Fibroblast of villous mesenchyme (primary cell): Measurements from ENCODE around the gene MTIF2. TPM values are rescaled to one million over a fixed set of nuclear protein-coding genes. Genes with fewer than 3 reads are reported as not detected.
"Not testable (repeated sequence)": the region's sequence is repeated elsewhere in the genome, so short reads cannot be mapped to it uniquely, and the experiment has no call there.

Experiments
- DNase-seq: peaks from one replicate; pipeline ENCODE4 v3.0.0-alpha.2; 2010; ENCODE audit warnings: low read depth
- H3K4me3 ChIP-seq: 2 replicates; pipeline ENCODE4 v1.5.1; 2011; ENCODE audit warnings: low read depth, mild to moderate bottlenecking, low read length
- small RNA-seq: library from RNA; depleted of rRNA; stranded (forward); fragments of <200 nt; gene quantifications from one replicate; pipeline ENCODE3, GENCODE V24; 2012
- total RNA-seq: library from RNA; depleted of rRNA; stranded (reverse); fragments of >200 nt; gene quantifications from 2 replicates; pipeline ENCODE4 v1.2.3, GENCODE V29; 2012
- TF ChIP-seq, protein P1 (sequence below): IDR thresholded peaks from 2 replicates; pipeline ENCODE4 v1.5.1; 2012; ENCODE audit warnings: low read depth, mild to moderate bottlenecking, low read length; ENCODE audit not compliant: insufficient read depth

The MTIF2 gene
- total RNA-seq, 1 donor = 40.2 TPM

DNA sequence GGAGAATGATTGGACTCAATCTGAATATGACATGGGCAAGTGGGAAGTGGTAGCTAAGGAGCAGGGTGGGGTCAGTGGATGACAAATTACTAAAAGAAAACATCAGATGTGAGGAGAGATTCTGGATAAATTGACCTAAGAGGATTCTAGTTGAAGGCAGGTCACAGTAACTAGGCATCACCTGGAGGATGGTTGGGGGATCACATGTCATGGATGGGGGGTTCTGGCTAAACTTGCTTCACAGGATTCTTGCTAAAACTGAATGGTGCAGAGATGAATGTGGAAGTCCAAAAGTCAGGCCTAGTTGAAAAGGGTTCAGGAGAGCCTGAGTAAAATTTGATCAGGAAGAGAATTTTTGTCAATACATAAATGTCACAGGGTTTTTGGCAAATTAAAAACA is 55.2 kb downstream of the MTIF2 start:
- no peak overlapping the region for H3K4me3 ChIP-seq
- DNase-seq = no peak
- TF ChIP-seq, protein P1, sequence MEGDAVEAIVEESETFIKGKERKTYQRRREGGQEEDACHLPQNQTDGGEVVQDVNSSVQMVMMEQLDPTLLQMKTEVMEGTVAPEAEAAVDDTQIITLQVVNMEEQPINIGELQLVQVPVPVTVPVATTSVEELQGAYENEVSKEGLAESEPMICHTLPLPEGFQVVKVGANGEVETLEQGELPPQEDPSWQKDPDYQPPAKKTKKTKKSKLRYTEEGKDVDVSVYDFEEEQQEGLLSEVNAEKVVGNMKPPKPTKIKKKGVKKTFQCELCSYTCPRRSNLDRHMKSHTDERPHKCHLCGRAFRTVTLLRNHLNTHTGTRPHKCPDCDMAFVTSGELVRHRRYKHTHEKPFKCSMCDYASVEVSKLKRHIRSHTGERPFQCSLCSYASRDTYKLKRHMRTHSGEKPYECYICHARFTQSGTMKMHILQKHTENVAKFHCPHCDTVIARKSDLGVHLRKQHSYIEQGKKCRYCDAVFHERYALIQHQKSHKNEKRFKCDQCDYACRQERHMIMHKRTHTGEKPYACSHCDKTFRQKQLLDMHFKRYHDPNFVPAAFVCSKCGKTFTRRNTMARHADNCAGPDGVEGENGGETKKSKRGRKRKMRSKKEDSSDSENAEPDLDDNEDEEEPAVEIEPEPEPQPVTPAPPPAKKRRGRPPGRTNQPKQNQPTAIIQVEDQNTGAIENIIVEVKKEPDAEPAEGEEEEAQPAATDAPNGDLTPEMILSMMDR = no peak

DNA sequence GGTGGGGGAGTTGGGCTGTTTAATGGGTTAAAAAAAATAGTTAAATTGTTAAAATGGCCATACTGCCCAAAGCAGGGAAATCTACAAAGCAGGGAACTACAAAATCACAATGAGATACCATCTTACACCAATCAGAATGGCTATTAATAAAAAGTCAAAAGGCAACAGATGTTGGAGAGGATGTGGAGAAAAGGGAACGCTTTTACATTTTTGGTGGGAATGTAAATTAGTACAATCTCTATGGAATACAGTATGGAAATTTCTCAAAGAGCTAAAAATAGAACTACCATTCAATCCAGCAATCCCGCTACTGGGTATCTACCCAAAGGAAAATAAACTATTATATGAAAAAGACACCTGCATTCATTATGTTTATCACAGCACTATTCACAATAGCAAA is 64.1 kb downstream of the MTIF2 start:
- TF ChIP-seq, protein P1 = no peak
- no peak overlapping the region for H3K4me3 ChIP-seq
- DNase-seq = no peak

DNA sequence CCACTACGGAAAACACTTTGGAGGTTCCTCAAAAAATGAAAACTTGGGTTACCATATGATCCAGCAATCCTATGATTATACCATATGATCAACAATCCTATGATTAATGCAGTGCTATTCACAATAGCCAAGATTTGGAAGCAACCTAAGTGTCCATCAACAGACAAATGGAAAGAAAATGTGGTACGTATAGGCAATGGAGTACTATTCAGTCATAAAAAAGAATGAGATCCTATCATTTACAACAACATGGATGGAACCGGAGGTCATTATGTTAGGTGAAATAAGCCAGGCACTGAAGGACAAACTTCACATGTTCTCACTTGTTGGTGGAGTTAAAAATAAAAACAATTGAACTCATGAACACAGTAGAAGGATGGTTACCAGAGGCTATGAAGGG is 64.5 kb downstream of the MTIF2 start:
- no peak overlapping the region for H3K4me3 ChIP-seq
- TF ChIP-seq, protein P1 = no peak
- no peak for DNase-seq

DNA sequence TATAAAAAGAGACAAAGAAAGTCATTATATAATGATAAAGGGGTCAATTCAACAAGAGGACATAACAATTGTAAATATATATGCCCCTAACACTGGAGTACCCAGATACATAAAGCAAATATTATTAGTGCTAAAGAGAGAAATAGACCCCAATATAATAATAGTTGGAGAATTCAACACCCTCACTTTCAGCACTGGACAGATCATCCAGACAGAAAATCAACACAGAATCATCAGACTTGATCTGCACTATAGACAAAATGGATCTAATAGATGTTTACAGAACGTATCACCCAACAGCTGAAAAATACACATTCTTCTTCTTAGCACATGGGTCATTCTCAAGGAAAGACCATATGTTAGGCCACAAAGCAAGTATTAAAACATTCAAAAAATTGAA is 68.6 kb downstream of the MTIF2 start:
- TF ChIP-seq, protein P1 = no peak
- no peak for DNase-seq

DNA sequence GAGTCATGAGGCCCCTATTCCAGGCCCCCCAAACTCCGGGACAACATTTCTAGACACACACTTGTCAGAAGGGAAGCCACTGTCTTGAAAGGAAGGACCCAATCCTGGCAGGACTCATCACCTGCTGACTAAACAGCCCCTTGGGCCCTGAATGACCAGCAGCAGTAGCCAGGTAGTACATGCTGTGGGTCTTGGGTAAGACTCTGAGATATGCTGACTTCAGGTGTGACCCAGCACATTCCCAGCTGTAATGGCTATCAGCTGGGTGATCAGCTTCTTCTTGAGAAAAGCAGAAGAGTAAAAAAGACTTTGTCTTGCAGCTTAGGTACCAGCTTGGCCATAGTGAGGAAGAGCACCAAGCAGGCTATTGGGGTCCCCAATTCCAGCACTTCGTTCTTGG is 72.5 kb downstream of the MTIF2 start:
- no peak for DNase-seq
- no peak overlapping the region for H3K4me3 ChIP-seq
- TF ChIP-seq, protein P1 = no peak

More for the DNA sequence above, 68.6 kb downstream of the MTIF2 start:
- no peak overlapping the region for H3K4me3 ChIP-seq

DNA sequence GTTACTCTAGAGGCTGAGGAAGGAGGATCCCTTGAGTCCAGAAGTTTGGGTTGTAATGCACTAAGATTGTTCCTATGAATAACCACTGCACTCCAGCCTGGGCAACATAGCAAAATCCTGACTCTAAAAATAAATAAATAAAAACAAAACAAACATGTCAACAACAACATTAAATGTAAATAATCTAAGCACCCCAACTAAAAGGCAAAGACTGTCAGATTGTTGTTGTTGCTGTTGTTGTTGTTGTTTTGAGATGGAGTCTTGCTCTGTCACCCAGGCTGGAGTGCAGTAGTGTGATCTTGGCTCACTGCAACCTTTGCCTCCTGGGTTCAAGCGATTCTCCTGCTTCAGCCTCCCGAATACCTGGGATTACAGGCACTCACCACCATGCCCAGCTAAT is 77.1 kb downstream of the MTIF2 start:
- not testable (repeated sequence) for DNase-seq, H3K4me3 ChIP-seq

DNA sequence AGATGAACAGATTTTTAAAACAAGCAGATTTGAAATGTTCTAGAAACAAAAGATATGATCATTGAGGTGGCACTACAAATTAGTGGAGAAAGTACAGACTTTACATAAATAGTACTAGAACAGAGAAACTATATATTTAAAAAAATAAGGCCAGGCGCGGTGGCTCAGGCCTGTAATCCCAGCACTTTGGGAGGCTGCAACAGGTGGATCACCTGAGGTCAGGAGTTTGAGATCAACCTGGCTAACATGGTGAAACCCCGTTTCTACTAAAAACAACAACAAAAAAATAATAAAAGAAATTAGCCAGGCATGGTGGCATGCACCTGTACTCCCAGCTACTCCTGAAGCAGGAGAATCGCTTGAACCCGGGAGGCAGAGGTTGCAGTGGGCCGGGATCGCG is 82.2 kb downstream of the MTIF2 start:
- H3K4me3 ChIP-seq, DNase-seq: not testable (repeated sequence)

Small RNA genes lying within 50 kb of the gene (small RNA-seq; reads per million reads assigned to genes)
- gene RF00019 = not detected

Other genes with a start within 250 kb of the MTIF2 start
- 262 and 280 TPM in 2 replicates for gene RTN4, start 218.8 kb downstream of the MTIF2 start, total RNA-seq
- 14.8 and 18.1 TPM in 2 replicates for gene CLHC1, start 36.9 kb downstream of the MTIF2 start, total RNA-seq
- gene RPS27A, start 36.5 kb downstream of the MTIF2 start, total RNA-seq = 585 and 694 TPM in 2 replicates
- gene CCDC88A, start 150.6 kb upstream of the MTIF2 start, total RNA-seq = 61.2 and 70.8 TPM in 2 replicates